ENCODE data around the gene KCNMA1. TPM values are rescaled to one million over a fixed set of nuclear protein-coding genes. Genes with fewer than 3 reads are reported as not detected.

KCNMA1 gene
- total and polyA plus RNA-seq, 7 donors, result 15.3 to 427 (median 256) TPM

DNA sequence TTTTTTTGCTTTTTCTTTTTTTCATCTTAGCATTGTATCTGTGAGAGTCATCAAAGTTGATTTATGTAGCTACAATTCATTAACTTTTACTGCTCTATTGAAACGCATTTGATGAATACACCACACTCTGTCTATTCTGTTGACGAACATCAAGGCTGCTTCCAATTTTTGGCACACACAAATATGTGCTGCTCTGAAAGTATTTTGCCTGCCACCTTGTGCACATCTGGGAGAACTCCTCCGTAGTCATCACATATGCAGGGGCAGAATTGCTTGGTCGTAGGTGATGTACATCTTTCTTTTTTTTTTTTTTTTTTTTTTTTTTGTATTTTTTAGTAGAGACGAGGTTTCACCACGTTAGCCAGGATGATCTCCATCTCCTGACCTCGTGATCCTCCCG, 796.8 kb downstream of the KCNMA1 start:
- Histone ChIP-seq H3K9me3 (no peaks in the 10 kb centered on the region), H3K4me1 (no peaks in the 10 kb centered on the region), H3K4me3 (no peak overlapping the region), H3K27me3 (no peaks in the 10 kb centered on the region), H3K27ac (no peak overlapping the region), H3K36me3 (no peaks in the 10 kb centered on the region)
- TF ChIP-seq POLR2AphosphoS5 (IDR thresholded peaks at IDR 0.05) (no peak), EP300 (IDR thresholded peaks at IDR 0.05) (no peak), POLR2A (IDR thresholded peaks at IDR 0.05) (no peak), CTCF (IDR thresholded peaks at IDR 0.05) (no peak)
- intact Hi-C loops (cut with DNase I), result no loop called here
- DNase-seq, result no peak
- WGBS, 2 donors, result 80 to 84% methylated on average over 8 of the region's 8 CpGs

- WGBS, 2 donors, result 8 to 40% methylated on average over 3 of the region's 3 CpGs
- H3K27ac ChIP-seq, result no peak overlapping the region
Measured at GRCh38 chr10:76839276-76839675, 798.3 kb downstream of the KCNMA1 start.

GRCh38 chr10:76830218-76830617, 807.4 kb downstream of the KCNMA1 start:
- no peaks in the 10 kb centered on the region for H3K9me3 ChIP-seq
- no peak overlapping the region for H3K4me3 ChIP-seq
- no peak overlapping the region for H3K27ac ChIP-seq
- intact Hi-C loops (cut with DNase I), result no loop called here
- H3K4me1 ChIP-seq, result no peaks in the 10 kb centered on the region
- no peaks in the 10 kb centered on the region for H3K27me3 ChIP-seq
- no peaks in the 10 kb centered on the region for H3K36me3 ChIP-seq
- no peak for DNase-seq
- 81 to 92% methylated on average over 1 of the region's 1 CpG for WGBS, 2 donors
- TF ChIP-seq POLR2AphosphoS5 (IDR thresholded peaks at IDR 0.05) (no peak), POLR2A (IDR thresholded peaks at IDR 0.05) (no peak), CTCF (IDR thresholded peaks at IDR 0.05) (no peak), EP300 (IDR thresholded peaks at IDR 0.05) (no peak)

More at GRCh38 chr10:76839276-76839675, 798.3 kb downstream of the KCNMA1 start:
- intact Hi-C loops (cut with DNase I), result no loop called here
- TF ChIP-seq POLR2A (IDR thresholded peaks at IDR 0.05) (no peak), EP300 (IDR thresholded peaks at IDR 0.05) (no peak), POLR2AphosphoS5 (IDR thresholded peaks at IDR 0.05) (no peak), CTCF (IDR thresholded peaks at IDR 0.05) (no peak)
- Histone ChIP-seq H3K36me3 (no peaks in the 10 kb centered on the region), H3K27me3 (no peaks in the 10 kb centered on the region), H3K4me1 (no peaks in the 10 kb centered on the region), H3K4me3 (no peak overlapping the region), H3K9me3 (no peaks in the 10 kb centered on the region)
- no peak for DNase-seq

- Histone ChIP-seq H3K9me3 (no peaks in the 10 kb centered on the region), H3K36me3 (no peaks in the 10 kb centered on the region), H3K4me1 (no peaks in the 10 kb centered on the region), H3K4me3 (no peak overlapping the region), H3K27me3 (no peaks in the 10 kb centered on the region), H3K27ac (no peak overlapping the region)
- no peak for DNase-seq
- 47 to 70% methylated on average over 2 of the region's 2 CpGs for WGBS, 2 donors
- TF ChIP-seq POLR2A (IDR thresholded peaks at IDR 0.05) (no peak), EP300 (IDR thresholded peaks at IDR 0.05) (no peak), POLR2AphosphoS5 (IDR thresholded peaks at IDR 0.05) (no peak), CTCF (IDR thresholded peaks at IDR 0.05) (no peak)
- intact Hi-C loops (cut with DNase I), result no loop called here
Measured at GRCh38 chr10:76829724-76830123, 807.9 kb downstream of the KCNMA1 start.

Small RNAs within 50 kb of the gene (small RNA-seq; reads per million reads assigned to genes)
- gene ATP5MC1P8, result 0 reads per million in 3 donors
- gene COX6CP15, result 0 reads per million in 3 donors
- gene RF00322, result 0 reads per million in 3 donors
- gene RNA5SP321, result 0 reads per million in 3 donors
